Measurements from ENCODE around the gene KHDRBS2.

DNA sequence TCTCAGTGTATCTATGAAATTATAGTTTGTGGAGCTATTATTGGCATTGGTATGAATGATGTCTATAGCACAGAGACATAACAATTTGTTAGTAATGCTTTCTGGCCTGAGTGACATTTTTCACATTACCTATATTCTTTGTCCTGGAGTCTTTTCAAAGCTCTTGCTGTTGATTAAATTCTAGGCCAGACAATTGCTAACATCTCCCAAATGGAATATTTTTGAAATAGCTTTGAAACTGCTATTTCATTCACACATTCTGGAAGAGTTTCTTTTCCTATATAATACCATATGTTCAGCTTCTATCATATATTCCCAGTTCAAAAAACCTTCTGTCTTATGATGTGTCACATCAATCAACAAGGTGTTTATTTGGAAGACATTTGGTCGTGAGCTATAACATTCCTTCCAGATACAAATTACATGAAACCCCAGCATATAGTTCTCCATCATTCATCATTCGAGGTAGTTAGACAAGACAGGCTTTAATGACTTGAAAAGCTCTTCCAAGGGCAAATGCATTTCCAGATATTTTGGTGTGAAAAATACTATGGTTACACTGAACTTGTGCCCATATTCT, 452.8 kb downstream of the KHDRBS2 start:
- TF ChIP-seq POLR2AphosphoS5 (IDR thresholded peaks at IDR 0.05; ENCODE audit: borderline replicate concordance, low read depth, low read length) (no peak), EZH2 (IDR thresholded peaks at IDR 0.05) (no peak), FOXP2 (optimal IDR thresholded peaks at IDR 0.05; ENCODE audit: control extremely low read depth, extremely low read length, insufficient read depth) (no peak)

Data from SK-N-MC (cell line).